PC-3 (cell line): ENCODE data around the gene STMND1. TPM values are rescaled to one million over a fixed set of nuclear protein-coding genes. Genes with fewer than 3 reads are reported as not detected.

ENCODE experiments used
- ATAC-seq: fragments of 200-7000 bp; cut with Tn5 transposase; 2 replicates; pipeline ENCODE4 v1.9.1; 2020; ENCODE audit warnings: mild to moderate bottlenecking, moderate library complexity
- BruUV-seq: library from RNA; stranded (reverse); fragments of 400-500 nt; replicated peaks from 2 replicates; lab custom pipeline; 2021; lab: Mats Ljungman, UMichigan
- CTCF ChIA-PET: fragments of 300-600 bp; sonication (Branson Sonifier 250); formaldehyde crosslinking; loops from one replicate; lab custom pipeline; 2022; ENCODE audit warnings: antibody characterized with exemption; lab: Charles Lee
- POLR2A ChIA-PET: fragments of 300-600 bp; sonication (Branson Sonifier 250); formaldehyde crosslinking; loops from one replicate; lab custom pipeline; 2022; ENCODE audit warnings: antibody characterized with exemption; ENCODE audit not compliant: unreplicated experiment; lab: Charles Lee
- DNase-seq: peaks from one replicate; pipeline ENCODE4 v3.0.0-alpha.2; 2015
- H2AFZ ChIP-seq: fragments of 300-600 bp; sonication (generic); 2 replicates; pipeline ENCODE4 v1.6.0; 2016; ENCODE audit warnings: antibody characterized with exemption, low read length
- H3F3A ChIP-seq: fragments of 300-600 bp; sonication (generic); one replicate; pipeline ENCODE4 v1.6.0; 2017; ENCODE audit warnings: antibody characterized with exemption, low read length, control low read depth, mild to moderate bottlenecking; ENCODE audit not compliant: unreplicated experiment
- H3K27ac ChIP-seq: fragments of 300-600 bp; sonication (generic); 2 replicates; pipeline ENCODE4 v1.5.1; 2016; ENCODE audit warnings: mild to moderate bottlenecking, low read length
- H3K27me3 ChIP-seq: fragments of 300-600 bp; sonication (generic); 2 replicates; pipeline ENCODE4 v1.6.1; 2016; ENCODE audit warnings: low read length, mixed read lengths
- H3K36me3 ChIP-seq: fragments of 300-600 bp; sonication (generic); 2 replicates; pipeline ENCODE4 v1.6.1; 2016; ENCODE audit warnings: low read depth, mixed run types, low read length, mixed read lengths
- H3K4me1 ChIP-seq: fragments of 300-600 bp; sonication (generic); 2 replicates; pipeline ENCODE4 v1.5.1; 2016; ENCODE audit warnings: low read length; ENCODE audit not compliant: insufficient read depth
- H3K4me2 ChIP-seq: fragments of 300-600 bp; sonication (generic); 2 replicates; pipeline ENCODE4 v1.6.0; 2016; ENCODE audit warnings: low read length
- H3K4me3 ChIP-seq: fragments of 300-600 bp; sonication (generic); 2 replicates; pipeline ENCODE4 v1.5.1; 2016; ENCODE audit warnings: mild to moderate bottlenecking, low read length, mixed read lengths
- H3K79me2 ChIP-seq: fragments of 300-600 bp; sonication (generic); 2 replicates; pipeline ENCODE4 v1.6.1; 2017; ENCODE audit warnings: low read length, mixed read lengths
- H3K9ac ChIP-seq: fragments of 300-600 bp; sonication (generic); 2 replicates; pipeline ENCODE4 v1.6.0; 2016; ENCODE audit warnings: mild to moderate bottlenecking, low read length
- H3K9me2 ChIP-seq: fragments of 300-600 bp; sonication (generic); replicated peaks from 2 replicates; pipeline ENCODE4 v1.6.1; 2016; ENCODE audit warnings: mixed run types, low read length, mixed read lengths
- H3K9me3 ChIP-seq: fragments of 300-600 bp; sonication (generic); 2 replicates; pipeline ENCODE4 v1.6.1; 2016; ENCODE audit warnings: low read length, mixed read lengths
- H4K20me1 ChIP-seq: fragments of 300-600 bp; sonication (generic); 2 replicates; pipeline ENCODE4 v1.6.1; 2016; ENCODE audit warnings: low read length, mixed read lengths
- EZH2 ChIP-seq: fragments of 300-600 bp; sonication (generic); IDR thresholded peaks from one replicate; pipeline ENCODE4 v1.6.1; 2017; ENCODE audit warnings: antibody characterized with exemption, mild to moderate bottlenecking, low read length; ENCODE audit not compliant: unreplicated experiment
- EZH2phosphoT487 ChIP-seq: fragments of 300-600 bp; sonication (generic); IDR thresholded peaks from 2 replicates; pipeline ENCODE4 v1.6.1; 2018; ENCODE audit warnings: mild to moderate bottlenecking, antibody characterized with exemption, low read length, borderline replicate concordance
- intact Hi-C: fragments of 100-400 bp; cut with micrococcal nuclease; formaldehyde crosslinking; loops from 2 replicates; pipeline ENCODE4 v1.9.0; 2023
- total RNA-seq: library from RNA; depleted of rRNA; stranded (reverse); fragments of >200 nt; gene quantifications from 2 replicates; pipeline ENCODE4 v1.2.3, GENCODE V29; 2014
- TF ChIP-seq, protein P1 (sequence below): fragments of 300-600 bp; sonication (generic); conservative IDR thresholded peaks from 2 replicates; pipeline ENCODE4 v1.5.1; 2017; ENCODE audit warnings: antibody characterized with exemption, low read depth, mild to moderate bottlenecking, low read length

STMND1 gene
- total RNA-seq, 1 experiment from 2014 or later, result not detected

GRCh38 chr6:17161076-17161475 is 59.2 kb downstream of the STMND1 start:
- no peak overlapping the region for H3K27ac ChIP-seq
- H3F3A ChIP-seq, result no peaks in the 10 kb centered on the region
- no peaks in the 10 kb centered on the region for H3K4me1 ChIP-seq
- BruUV-seq, result no TSS peak
- no peaks in the 10 kb centered on the region for H3K79me2 ChIP-seq
- DNase-seq (no peak), ATAC-seq (no peak)
- ChIA-PET POLR2A (no interaction called here), CTCF (no interaction called here)
- no peak overlapping the region for H2AFZ ChIP-seq
- intact Hi-C loops, result loop anchor here (10.0 kb wide), 1 partner anchor 194 kb away; no protein-coding TSS in a partner anchor
- H3K27me3 ChIP-seq, result no peaks in the 10 kb centered on the region
- no peak overlapping the region for H3K4me3 ChIP-seq
- no peak for TF ChIP-seq EZH2
- no peaks in the 10 kb centered on the region for H3K9me2 ChIP-seq
- H4K20me1 ChIP-seq, result no peaks in the 10 kb centered on the region
- H3K4me2 ChIP-seq, result no peak overlapping the region
- no peak overlapping the region for H3K9ac ChIP-seq
- no peaks in the 10 kb centered on the region for H3K36me3 ChIP-seq
- H3K9me3 ChIP-seq, result no peaks in the 10 kb centered on the region

DNA sequence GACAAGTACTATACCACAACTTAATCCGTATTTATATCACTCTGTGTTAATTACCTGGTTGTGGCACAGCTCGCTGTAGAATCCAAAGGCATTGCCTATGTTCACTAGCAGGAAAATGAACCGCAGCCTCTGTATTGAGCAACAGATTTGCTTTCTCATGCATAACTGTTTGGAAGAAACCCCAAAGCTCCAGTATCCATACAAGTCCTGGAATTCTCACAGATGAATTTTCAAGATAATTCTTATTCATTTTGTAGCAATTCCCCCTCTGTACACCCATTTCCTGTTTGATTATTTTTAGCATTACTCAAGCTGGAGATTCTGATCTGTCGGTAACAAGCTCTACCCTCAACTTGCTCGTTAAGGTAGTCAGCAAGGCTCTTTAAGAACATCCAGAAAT is 63.5 kb downstream of the STMND1 start:
- no peaks in the 10 kb centered on the region for H3F3A ChIP-seq
- ChIA-PET CTCF (no interaction called here), POLR2A (no interaction called here)
- intact Hi-C loops, result loop anchor here (5.0 to 10.0 kb wide), 2 partner anchors 112 to 189 kb away; no protein-coding TSS in a partner anchor
- no peak overlapping the region for H3K4me3 ChIP-seq
- BruUV-seq, result no TSS peak
- H3K9me3 ChIP-seq, result no peaks in the 10 kb centered on the region
- H3K4me1 ChIP-seq, result no peaks in the 10 kb centered on the region
- no peak overlapping the region for H3K27ac ChIP-seq
- no peaks in the 10 kb centered on the region for H3K36me3 ChIP-seq
- no peak for TF ChIP-seq EZH2
- TF ChIP-seq, protein P1, sequence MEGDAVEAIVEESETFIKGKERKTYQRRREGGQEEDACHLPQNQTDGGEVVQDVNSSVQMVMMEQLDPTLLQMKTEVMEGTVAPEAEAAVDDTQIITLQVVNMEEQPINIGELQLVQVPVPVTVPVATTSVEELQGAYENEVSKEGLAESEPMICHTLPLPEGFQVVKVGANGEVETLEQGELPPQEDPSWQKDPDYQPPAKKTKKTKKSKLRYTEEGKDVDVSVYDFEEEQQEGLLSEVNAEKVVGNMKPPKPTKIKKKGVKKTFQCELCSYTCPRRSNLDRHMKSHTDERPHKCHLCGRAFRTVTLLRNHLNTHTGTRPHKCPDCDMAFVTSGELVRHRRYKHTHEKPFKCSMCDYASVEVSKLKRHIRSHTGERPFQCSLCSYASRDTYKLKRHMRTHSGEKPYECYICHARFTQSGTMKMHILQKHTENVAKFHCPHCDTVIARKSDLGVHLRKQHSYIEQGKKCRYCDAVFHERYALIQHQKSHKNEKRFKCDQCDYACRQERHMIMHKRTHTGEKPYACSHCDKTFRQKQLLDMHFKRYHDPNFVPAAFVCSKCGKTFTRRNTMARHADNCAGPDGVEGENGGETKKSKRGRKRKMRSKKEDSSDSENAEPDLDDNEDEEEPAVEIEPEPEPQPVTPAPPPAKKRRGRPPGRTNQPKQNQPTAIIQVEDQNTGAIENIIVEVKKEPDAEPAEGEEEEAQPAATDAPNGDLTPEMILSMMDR, result no peak
- no peak for TF ChIP-seq EZH2phosphoT487
- DNase-seq (no peak), ATAC-seq (no peak)
- H3K9ac ChIP-seq, result no peak overlapping the region
- no peaks in the 10 kb centered on the region for H3K27me3 ChIP-seq
- no peak overlapping the region for H2AFZ ChIP-seq
- no peak overlapping the region for H3K4me2 ChIP-seq
- no peaks in the 10 kb centered on the region for H3K9me2 ChIP-seq
- H4K20me1 ChIP-seq, result no peaks in the 10 kb centered on the region
- no peaks in the 10 kb centered on the region for H3K79me2 ChIP-seq

DNA sequence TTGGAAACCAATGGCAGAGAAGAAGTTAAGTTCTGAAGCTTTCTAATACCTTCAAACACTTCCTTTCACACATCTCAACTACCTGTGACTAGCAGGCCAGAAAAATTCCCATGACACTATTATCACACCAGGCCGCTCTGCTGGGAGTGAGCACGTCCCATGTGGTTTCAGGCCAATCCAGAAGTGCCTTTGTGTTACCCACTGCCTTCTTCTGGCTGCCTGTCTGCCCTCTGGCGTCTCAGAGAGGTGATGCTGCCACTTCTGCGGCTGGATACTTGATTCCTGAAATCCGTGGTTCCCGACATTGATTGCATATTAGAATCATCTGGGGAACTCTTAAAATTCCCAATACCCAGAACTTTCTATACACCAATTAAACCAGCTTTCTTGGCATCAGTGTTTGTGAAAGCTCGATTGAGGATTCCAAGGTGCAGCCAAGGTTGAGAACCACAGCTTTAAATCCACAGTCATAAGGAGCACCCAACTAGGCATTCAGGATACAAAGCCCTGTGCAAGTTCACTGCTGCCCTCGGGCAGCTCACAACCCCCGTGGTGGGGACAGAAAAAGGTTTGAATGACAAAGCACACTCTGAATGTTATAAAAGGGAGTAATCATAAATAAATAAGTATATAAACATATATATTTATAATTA is 65.6 kb downstream of the STMND1 start:
- H3K4me3 ChIP-seq, result peak overlapping the region; percentile 48
- peak overlapping the region; percentile 99 for H2AFZ ChIP-seq
- CTCF ChIA-PET, result no interaction called here
- DNase-seq (peak; percentile 80), ATAC-seq (peak; percentile 100)
- H4K20me1 ChIP-seq, result no peaks in the 10 kb centered on the region
- intact Hi-C loops, result loop anchor here (5.0 to 10.0 kb wide), 2 partner anchors 110 to 187 kb away; no protein-coding TSS in a partner anchor
- no peaks in the 10 kb centered on the region for H3K36me3 ChIP-seq
- POLR2A ChIA-PET, result no interaction called here
- H3K9ac ChIP-seq, result no peak overlapping the region
- no peaks in the 10 kb centered on the region for H3K9me2 ChIP-seq
- no peaks in the 10 kb centered on the region for H3F3A ChIP-seq
- BruUV-seq, result no TSS peak
- H3K9me3 ChIP-seq, result no peaks in the 10 kb centered on the region
- H3K4me2 ChIP-seq, result peak overlapping the region; percentile 81
- no peak overlapping the region for H3K27ac ChIP-seq
- no peaks in the 10 kb centered on the region for H3K79me2 ChIP-seq
- H3K27me3 ChIP-seq, result no peaks in the 10 kb centered on the region
- TF ChIP-seq EZH2, result no peak
- no peak for TF ChIP-seq EZH2phosphoT487
- TF ChIP-seq, protein P1, result peak; percentile 78
- H3K4me1 ChIP-seq, result no peaks in the 10 kb centered on the region
